ENCODE data around the gene ATP2B2.
"Not testable (repeated sequence)": the region's sequence is repeated elsewhere in the genome, so short reads cannot be mapped to it uniquely, and the experiment has no call there.

ATP2B2 gene

DNA sequence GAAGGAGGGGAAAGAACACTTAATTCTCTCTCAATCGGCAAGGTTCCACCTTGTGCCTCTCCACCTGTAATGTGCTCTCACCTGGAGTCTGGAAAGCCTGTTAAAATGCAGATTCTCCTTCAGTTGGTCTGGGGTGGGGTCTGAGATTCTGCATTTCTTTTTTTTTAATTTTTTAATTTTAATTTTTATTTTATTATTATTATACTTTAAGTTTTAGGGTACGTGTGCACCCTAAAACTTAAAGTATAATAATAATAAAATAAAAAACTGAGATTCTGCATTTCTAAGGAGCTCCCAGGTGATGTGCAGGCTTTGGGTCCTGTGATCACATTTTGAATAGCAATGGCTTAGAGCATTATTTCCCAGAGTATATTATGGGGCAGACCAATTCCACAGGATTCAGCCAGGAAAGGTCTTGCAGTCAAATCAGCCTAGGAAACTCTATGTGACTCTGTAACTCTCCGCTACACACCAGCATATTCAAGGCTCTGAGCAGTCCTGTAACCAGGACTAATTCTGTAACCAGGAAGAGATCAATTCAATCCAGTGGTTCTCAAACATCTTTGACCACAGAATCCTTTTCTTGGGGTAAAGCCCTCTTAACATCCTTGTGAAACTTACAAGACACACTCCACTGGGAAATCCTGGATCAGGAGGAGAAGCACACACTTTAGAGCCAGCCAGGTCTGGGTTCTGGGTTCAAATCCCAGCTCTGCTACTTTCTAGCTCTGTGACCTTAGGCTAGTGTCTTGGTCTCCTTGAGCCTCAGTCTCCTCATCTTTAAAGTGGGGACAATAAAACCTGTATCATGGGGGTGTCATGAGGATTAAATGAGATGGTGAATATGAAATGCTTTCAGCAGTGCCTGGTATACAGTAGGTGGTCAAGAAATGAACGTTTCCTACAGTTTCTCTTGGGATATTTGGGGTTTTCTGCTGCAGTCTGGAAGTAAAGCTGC, 122.2 kb downstream of the ATP2B2 start:
- DNase-seq (ENCODE audit: low read depth) = no peak

- DNase-seq (ENCODE audit: low read depth) = not testable (repeated sequence)
Measured at GRCh38 chr3:10382445-10382844, 122.9 kb downstream of the ATP2B2 start.

DNA sequence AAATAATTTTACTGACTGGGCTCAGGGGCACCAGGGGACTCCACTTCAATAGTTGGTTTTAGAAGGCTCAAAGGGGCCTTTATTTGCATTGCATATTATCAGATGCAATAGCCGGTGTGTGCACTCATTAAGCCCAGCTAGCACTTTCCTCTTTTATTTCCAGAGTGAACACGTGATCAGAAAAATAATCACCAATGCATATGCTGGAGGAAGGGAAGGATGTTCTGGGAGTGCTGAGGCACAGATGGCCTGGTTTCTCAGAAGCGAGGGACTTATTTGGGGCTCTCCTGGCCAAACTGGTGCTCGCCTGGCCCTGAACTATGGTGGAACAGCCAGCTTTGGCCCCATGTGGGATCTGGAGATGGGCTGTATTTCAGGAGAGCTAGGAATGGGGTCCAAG, 124.0 kb downstream of the ATP2B2 start:
- DNase-seq (ENCODE audit: low read depth) = no peak

DNA sequence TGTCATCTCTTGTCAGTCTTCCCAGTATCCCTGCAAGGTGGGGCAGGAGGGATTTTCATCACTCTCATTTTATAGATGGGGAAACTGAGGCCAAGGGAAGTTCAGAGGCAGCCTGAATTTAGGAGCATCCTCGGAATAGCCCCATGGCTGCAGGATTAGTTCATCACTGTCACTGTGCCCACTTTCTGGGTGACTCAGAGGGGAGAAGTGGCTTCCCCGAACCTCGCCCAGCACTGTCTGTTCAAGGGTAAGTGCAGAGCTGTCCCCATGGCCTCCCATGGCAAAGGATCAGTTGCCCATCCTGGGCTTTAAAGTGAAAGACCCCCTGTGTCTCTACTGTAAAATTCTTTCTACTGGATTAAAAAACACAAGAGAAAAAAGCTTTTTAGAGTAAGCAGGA, 124.5 kb downstream of the ATP2B2 start:
- no peak for DNase-seq (ENCODE audit: low read depth)

DNA sequence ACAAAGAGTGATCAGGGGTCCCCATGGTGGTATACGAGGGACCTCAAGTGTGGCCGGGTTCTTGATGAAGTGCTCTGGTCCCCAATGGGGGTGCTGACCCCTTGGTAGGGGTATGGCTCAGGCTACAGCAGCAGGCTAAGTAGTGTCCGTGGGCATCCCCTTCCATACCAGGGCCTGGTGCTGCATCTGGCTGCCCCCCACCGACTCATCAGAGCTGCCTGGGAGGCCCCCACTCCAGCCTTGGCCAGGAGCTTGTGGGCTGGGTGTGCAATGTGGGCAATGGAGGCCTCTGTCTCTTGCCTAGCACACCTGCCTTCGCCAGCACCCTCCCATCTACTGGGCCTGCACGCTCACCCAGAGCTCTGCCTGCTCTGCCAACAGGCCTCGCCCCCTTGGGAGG, 125.4 kb downstream of the ATP2B2 start:
- no peak for DNase-seq (ENCODE audit: low read depth)

DNA sequence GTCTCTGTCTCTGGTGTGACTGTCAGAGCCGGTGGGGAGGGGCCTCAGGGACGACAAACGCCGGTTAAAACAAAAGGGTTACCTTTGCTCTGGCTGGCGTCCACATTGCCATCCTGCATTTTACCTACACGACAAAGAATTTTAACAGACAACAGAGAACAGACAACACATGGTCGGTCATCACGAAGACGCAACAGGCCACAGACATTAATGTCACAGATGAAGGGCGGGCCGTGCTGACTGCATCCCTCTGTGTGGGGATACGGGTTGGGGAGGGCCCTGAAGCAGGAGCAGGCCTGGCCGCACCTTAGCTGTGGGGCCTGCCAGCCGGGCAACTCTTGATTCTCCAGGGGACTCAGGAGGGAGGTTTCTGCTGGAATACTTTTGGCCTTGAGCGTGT, 126.2 kb downstream of the ATP2B2 start:
- no peak for DNase-seq (ENCODE audit: low read depth)

DNA sequence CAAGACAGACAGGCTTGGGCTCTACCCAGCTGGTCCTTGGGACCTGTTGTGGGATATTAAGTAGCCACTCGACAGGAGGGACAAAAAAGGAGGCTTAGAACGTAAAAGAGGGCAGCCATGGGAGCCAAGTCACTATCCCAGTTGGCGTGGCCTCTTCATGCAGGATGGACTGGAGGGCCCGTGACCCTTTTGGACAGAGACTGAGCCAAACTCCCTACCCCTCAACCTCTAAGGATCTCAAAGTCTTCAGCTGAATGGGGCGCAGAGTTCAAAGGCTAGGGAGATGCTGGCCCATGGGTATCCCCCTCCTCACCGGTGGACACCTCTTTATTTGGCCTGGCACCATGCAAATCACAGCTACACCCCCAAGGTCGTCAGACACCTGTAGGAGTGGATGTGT, 126.6 kb downstream of the ATP2B2 start:
- no peak for DNase-seq (ENCODE audit: low read depth)

GRCh38 chr3:10378246-10378645, 127.1 kb downstream of the ATP2B2 start:
- no peak for DNase-seq (ENCODE audit: low read depth)

DNA sequence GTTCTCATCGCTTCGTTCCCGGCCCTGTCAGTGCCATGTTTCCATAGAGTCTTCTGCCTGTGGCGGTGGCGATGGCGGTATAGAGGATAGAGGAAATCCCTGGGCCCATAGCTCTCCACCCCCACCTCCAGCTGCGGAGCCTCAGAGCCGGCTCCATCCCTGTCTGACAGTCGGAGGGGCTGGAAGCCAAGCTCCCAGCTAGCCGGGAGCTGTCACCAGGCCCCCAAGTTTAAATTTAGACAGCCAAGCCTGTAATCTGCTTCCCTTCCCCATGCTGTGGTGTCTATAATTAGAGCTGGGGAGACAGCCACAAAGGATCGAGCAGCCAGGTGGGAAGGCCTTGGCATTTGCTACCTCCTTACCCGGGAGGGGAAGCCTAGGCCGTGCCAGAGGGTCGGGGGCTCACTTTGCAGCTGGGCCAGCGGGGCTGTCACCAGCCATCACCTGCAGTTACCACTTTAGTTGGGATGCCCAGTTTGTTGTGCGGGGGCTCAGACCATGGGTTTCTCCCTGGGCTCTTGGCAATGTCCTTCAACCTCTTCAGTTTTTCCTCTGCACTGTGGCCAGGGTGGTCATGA, 128.1 kb downstream of the ATP2B2 start:
- no peak for DNase-seq (ENCODE audit: low read depth)

- DNase-seq (ENCODE audit: low read depth) = no peak
Measured at GRCh38 chr3:10376353-10376752, 129.0 kb downstream of the ATP2B2 start.

GRCh38 chr3:10375296-10376053, 129.9 kb downstream of the ATP2B2 start:
- no peak for DNase-seq (ENCODE audit: low read depth)

- DNase-seq (ENCODE audit: low read depth) = no peak
Measured at GRCh38 chr3:10374311-10374710, 131.1 kb downstream of the ATP2B2 start.

- DNase-seq (ENCODE audit: low read depth) = no peak
Measured at GRCh38 chr3:10373686-10374261, 131.6 kb downstream of the ATP2B2 start.

- DNase-seq (ENCODE audit: low read depth) = no peak
Measured at GRCh38 chr3:10371789-10372188, 133.6 kb downstream of the ATP2B2 start.

DNA sequence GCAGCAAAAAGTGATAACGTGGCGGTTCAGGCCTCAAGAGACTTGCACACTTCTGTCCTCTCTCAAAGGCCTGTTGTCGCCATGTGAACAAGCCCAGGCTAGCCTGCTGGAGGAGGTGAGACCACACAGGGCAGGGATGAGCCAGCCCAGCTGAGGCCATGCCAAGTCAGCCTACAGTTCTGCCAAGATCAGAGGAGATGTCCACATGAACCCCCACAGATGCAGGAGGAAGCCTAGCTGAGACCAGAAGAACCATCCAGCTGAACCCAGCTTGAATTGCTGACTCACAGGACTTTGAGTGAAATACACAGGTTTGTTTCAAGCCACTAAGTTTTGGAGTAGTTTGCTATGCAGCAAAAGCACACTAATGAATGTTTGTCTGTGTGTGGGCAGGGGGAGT, 134.2 kb downstream of the ATP2B2 start:
- no peak for DNase-seq (ENCODE audit: low read depth)

DNA sequence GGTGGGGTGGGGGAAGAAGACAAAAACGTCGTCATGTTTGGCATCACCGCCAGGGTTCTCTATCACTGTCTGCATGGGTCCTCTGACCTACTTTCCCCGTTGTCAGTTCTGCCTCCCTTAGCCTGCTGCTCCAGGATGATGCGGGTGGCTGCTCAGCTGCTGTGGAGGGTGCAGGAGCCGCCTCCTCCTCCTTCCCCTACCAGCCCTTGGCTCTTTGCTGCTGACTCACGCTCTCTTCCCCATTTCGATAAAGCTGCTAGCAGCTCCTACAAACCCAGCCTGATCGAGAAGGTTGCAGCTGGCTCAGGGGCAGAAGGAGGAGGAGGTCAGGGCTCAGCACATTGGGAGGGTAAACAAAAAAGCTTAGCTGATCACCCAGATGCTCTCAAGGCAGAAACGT, 135.0 kb downstream of the ATP2B2 start:
- no peak for DNase-seq (ENCODE audit: low read depth)

DNA sequence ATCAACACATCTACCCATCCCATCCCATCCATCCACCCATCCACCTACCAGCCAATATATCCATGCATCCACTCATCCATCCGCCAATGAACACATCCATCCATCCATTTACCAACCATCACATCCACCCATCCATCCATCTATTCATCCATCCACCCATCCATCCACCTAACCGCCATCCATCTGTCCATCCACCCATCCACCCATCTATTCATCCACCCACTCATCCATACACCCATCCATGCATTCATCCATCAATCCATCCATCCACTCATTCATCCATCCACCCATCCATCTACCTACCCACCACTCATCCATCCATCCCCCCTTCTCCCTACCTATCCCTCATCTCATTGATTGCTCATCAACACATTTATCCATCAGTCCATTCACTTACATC, 136.9 kb downstream of the ATP2B2 start:
- no peak for DNase-seq (ENCODE audit: low read depth)

- DNase-seq (ENCODE audit: low read depth) = no peak
Measured at GRCh38 chr3:10367506-10367905, 137.9 kb downstream of the ATP2B2 start.

- DNase-seq (ENCODE audit: low read depth) = no peak
Measured at GRCh38 chr3:10366651-10367101, 138.7 kb downstream of the ATP2B2 start.

GRCh38 chr3:10365791-10366190, 139.6 kb downstream of the ATP2B2 start:
- no peak for DNase-seq (ENCODE audit: low read depth)

- no peak for DNase-seq (ENCODE audit: low read depth)
Measured at GRCh38 chr3:10365316-10365715, 140.1 kb downstream of the ATP2B2 start.

DNA sequence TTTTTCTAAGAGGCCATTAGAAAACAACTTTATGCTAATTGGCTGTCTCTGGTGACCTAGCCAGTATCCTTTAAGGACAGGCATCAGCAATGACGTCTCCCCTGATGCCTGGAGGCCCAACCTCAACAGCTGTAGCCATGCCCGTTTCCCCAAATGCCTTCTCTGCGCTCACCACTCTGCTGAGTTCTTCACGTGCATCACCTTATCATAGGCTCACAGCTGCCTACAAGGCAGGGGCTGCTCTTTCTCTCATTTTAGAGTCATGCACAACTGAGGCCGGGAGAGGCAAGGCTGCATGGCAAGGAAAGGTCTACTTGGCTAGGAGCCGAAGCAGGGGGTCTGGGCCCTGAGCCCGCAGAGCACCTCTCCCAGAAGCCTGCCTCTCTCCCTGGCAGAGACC, 140.6 kb downstream of the ATP2B2 start:
- DNase-seq (ENCODE audit: low read depth) = no peak

Measured in stimulated activated CD8-positive, alpha-beta memory T cell treated with anti-CD3 and anti-CD28 coated beads, Interleukin-15, amount 100 ng/mL, for 1 hour (primary cell).